HCT116 (cell line): Measurements from ENCODE around the gene FRMD3. TPM values are rescaled to one million over a fixed set of nuclear protein-coding genes. Genes with fewer than 3 reads are reported as not detected.

Experiments
- ATAC-seq: fragments of 200-7000 bp; cut with Tn5 transposase; 2 replicates; pipeline ENCODE4 v1.9.1; 2020; ENCODE audit warnings: mild to moderate bottlenecking, moderate library complexity
- BruUV-seq: library from RNA; stranded (reverse); fragments of 400-500 nt; replicated peaks from 2 replicates; lab custom pipeline; 2021; lab: Mats Ljungman, UMichigan
- CTCF ChIA-PET: fragments of 300-600 bp; sonication (Branson Sonifier 250); formaldehyde crosslinking; loops from one replicate; lab custom pipeline; 2021; ENCODE audit warnings: antibody characterized with exemption; lab: Charles Lee
- POLR2A ChIA-PET: fragments of 300-600, 350-600 bp; sonication (Branson Sonifier 250); formaldehyde crosslinking; loops from one replicate; lab custom pipeline; 2021; ENCODE audit warnings: antibody characterized with exemption; lab: Charles Lee
- RAD21 ChIA-PET, 2 experiments: fragments of 300-600 bp; sonication (Branson Sonifier 250); formaldehyde crosslinking; loops; one replicate each; lab custom pipeline; 2023; ENCODE audit warnings: low total read pairs in 2 of 2; ENCODE audit not compliant: uncharacterized antibody in 2 of 2, unreplicated experiment in 2 of 2, low non-redundant PET in 1 of 2; lab: Charles Lee
- DNase-seq: peaks from one replicate; pipeline ENCODE4 v3.0.0-alpha.2; 2010; ENCODE audit warnings: low read depth, low spot score
- H2AFZ ChIP-seq: fragments of 200-600 bp; shearing (Covaris generic), sonication (generic); 2 replicates; pipeline ENCODE4 v1.6.1; 2017; ENCODE audit warnings: low read depth, mixed run types, mixed read lengths, antibody characterized with exemption, low read length; ENCODE audit not compliant: poor library complexity, severe bottlenecking
- H3K27ac ChIP-seq: 2 replicates; pipeline ENCODE4 v1.5.1; 2012; ENCODE audit warnings: low read depth, low read length
- H3K27me3 ChIP-seq: fragments of 200-600 bp; sonication (generic); 2 replicates; pipeline ENCODE4 v1.6.1; 2016; ENCODE audit warnings: mixed run types, low read length, mixed read lengths; ENCODE audit not compliant: insufficient read depth
- H3K36me3 ChIP-seq, 2 experiments: fragments of 200-500 bp in 1 of 2; fragments of 200-600 bp in 1 of 2; sonication (Bioruptor generic) in 1 of 2; sonication (generic) in 1 of 2; 2 replicates each; pipeline versions ENCODE4 v1.5.1 to v1.6.1; 2014 to 2016; ENCODE audit warnings: low read length in 2 of 2, inconsistent platforms in 1 of 2, mixed read lengths in 1 of 2, mixed run types in 1 of 2; ENCODE audit not compliant: insufficient read depth in 2 of 2, control insufficient read depth in 1 of 2
- H3K4me1 ChIP-seq, 2 experiments: fragments of 200-600 bp in 1 of 2; sonication (generic) in 1 of 2; 2 replicates each; pipeline versions ENCODE4 v1.5.1 to v1.6.1; 2012 to 2017; ENCODE audit warnings: low read length in 2 of 2, inconsistent platforms in 1 of 2, mild to moderate bottlenecking in 1 of 2, mixed read lengths in 1 of 2, mixed run types in 1 of 2, moderate library complexity in 1 of 2; ENCODE audit not compliant: insufficient read depth in 2 of 2, control insufficient read depth in 1 of 2
- H3K4me2 ChIP-seq: fragments of 200-600 bp; sonication (generic); 2 replicates; pipeline ENCODE4 v1.6.1; 2017; ENCODE audit warnings: mixed run types, low read length, mixed read lengths
- H3K4me3 ChIP-seq, 2 experiments: fragments of 200-600 bp in 1 of 2; sonication (generic) in 1 of 2; replicated peaks in 1 of 2; 2 replicates each; pipeline ENCODE4 v1.5.1; 2011 to 2016; ENCODE audit warnings: low read length in 2 of 2, control low read depth in 1 of 2, low read depth in 1 of 2, mild to moderate bottlenecking in 1 of 2, mixed read lengths in 1 of 2, mixed run types in 1 of 2
- H3K79me2 ChIP-seq: fragments of 200-600 bp; sonication (generic); 2 replicates; pipeline ENCODE4 v1.6.1; 2017; ENCODE audit warnings: mild to moderate bottlenecking, mixed run types, low read length, moderate library complexity, mixed read lengths; ENCODE audit not compliant: insufficient read depth
- H3K9ac ChIP-seq: fragments of 200-600 bp; sonication (generic); 2 replicates; pipeline ENCODE4 v1.6.1; 2016; ENCODE audit warnings: low read length, mixed read lengths
- H3K9me2 ChIP-seq: fragments of 200-600 bp; sonication (generic), shearing (Covaris generic); 2 replicates; pipeline ENCODE4 v1.6.1; 2017; ENCODE audit warnings: mixed run types, mild to moderate bottlenecking, moderate library complexity; ENCODE audit not compliant: insufficient read depth
- H3K9me3 ChIP-seq, 2 experiments: fragments of 200-500 bp in 1 of 2; fragments of 200-600 bp in 1 of 2; sonication (Bioruptor generic) in 1 of 2; sonication (generic) in 1 of 2; 2 replicates each; pipeline ENCODE4 v1.6.1; 2014 to 2017; ENCODE audit warnings: low read length in 2 of 2, mixed read lengths in 2 of 2, inconsistent platforms in 1 of 2, low read depth in 1 of 2, mild to moderate bottlenecking in 1 of 2, mixed run types in 1 of 2, moderate library complexity in 1 of 2; ENCODE audit not compliant: control insufficient read depth in 1 of 2, insufficient read depth in 1 of 2
- H4K20me1 ChIP-seq: fragments of 200-600 bp; sonication (generic), shearing (Covaris generic); 2 replicates; pipeline ENCODE4 v1.6.1; 2017; ENCODE audit warnings: mixed run types, mild to moderate bottlenecking, moderate library complexity; ENCODE audit not compliant: insufficient read depth
- CBX3 ChIP-seq: IDR thresholded peaks from 2 replicates; pipeline ENCODE4 v1.6.1; 2012; ENCODE audit warnings: low read depth
- EGR1 ChIP-seq: IDR thresholded peaks from 2 replicates; pipeline ENCODE4 v1.6.1; 2012; ENCODE audit warnings: low read depth
- ELF1 ChIP-seq: IDR thresholded peaks from 2 replicates; pipeline ENCODE4 v1.6.1; 2012; ENCODE audit warnings: low read depth, borderline replicate concordance
- EZH2 ChIP-seq: fragments of 200-600 bp; sonication (generic); IDR thresholded peaks from 2 replicates; pipeline ENCODE4 v1.6.1; 2017; ENCODE audit warnings: antibody characterized with exemption, mixed run types
- FOSL1 ChIP-seq: IDR thresholded peaks from 2 replicates; pipeline ENCODE4 v1.6.1; 2012; ENCODE audit warnings: low read depth
- JUND ChIP-seq: IDR thresholded peaks from 2 replicates; pipeline ENCODE4 v1.6.1; 2012
- POLR2AphosphoS5 ChIP-seq: IDR thresholded peaks from 2 replicates; pipeline ENCODE4 v1.6.1; 2011; ENCODE audit warnings: mild to moderate bottlenecking, low read depth, low read length, moderate library complexity
- SIN3A ChIP-seq: IDR thresholded peaks from 2 replicates; pipeline ENCODE4 v1.6.1; 2012; ENCODE audit warnings: low read depth
- SRF ChIP-seq: IDR thresholded peaks from 2 replicates; pipeline ENCODE4 v1.6.1; 2012; ENCODE audit warnings: low read depth
- TCF7L2 ChIP-seq: IDR thresholded peaks from 2 replicates; pipeline ENCODE4 v1.7.0; 2011; ENCODE audit warnings: borderline replicate concordance, inconsistent platforms; ENCODE audit not compliant: insufficient read depth, insufficient read length; ENCODE audit errors: extremely low read depth
- YY1 ChIP-seq: IDR thresholded peaks from 2 replicates; pipeline ENCODE4 v1.6.1; 2011; ENCODE audit warnings: low read length, low read depth, moderate library complexity, mild to moderate bottlenecking; ENCODE audit not compliant: insufficient replicate concordance; ENCODE audit errors: extremely low read depth
- ZNF274 ChIP-seq: fragments of 200-500 bp; sonication (Bioruptor generic); IDR thresholded peaks from 2 replicates; pipeline ENCODE4 v1.6.1; 2014; ENCODE audit warnings: mild to moderate bottlenecking, low read depth, low read length, inconsistent platforms
- intact Hi-C: fragments of 100-400 bp; cut with micrococcal nuclease; formaldehyde crosslinking; loops from 2 replicates; pipeline ENCODE4 v1.10.0; 2022
- total RNA-seq: library from RNA; stranded (reverse); gene quantifications from one replicate; pipeline ENCODE4 v1.2.1, GENCODE V29; 2021; ENCODE audit not compliant: unreplicated experiment
- TF ChIP-seq, protein P1 (sequence below): IDR thresholded peaks from 2 replicates; pipeline ENCODE4 v1.6.1; 2011; ENCODE audit warnings: mild to moderate bottlenecking, low read length, moderate library complexity; ENCODE audit not compliant: insufficient replicate concordance; ENCODE audit errors: extremely low read depth

Gene FRMD3
- total RNA-seq, 1 experiment from 2014 or later: 0.89 TPM

DNA sequence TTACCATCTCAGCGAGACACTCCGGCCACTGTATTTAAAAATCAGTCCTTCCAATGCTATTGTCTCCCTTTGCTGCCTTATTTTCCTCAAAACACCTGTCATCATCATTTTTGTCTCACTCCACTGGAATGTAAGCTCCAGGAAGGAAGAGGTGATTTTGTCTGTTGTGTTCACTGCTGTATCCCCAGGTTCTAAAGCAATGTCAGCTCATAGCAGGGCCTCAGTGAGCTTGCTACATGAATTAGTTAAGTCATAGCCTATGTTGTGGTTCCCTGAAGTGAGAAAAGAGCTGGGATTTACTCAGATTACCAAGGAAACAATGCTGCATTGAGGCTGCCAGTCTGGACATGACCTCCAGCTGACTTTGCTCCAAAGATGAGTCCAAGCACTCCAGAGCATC lies 337.7 kb downstream of the FRMD3 start:
- Histone ChIP-seq H3K79me2 (no peaks in the 10 kb centered on the region), H3K36me3 (no peaks in the 10 kb centered on the region), H3K4me1 (no peaks in the 10 kb centered on the region), H3K9me3 (no peaks in the 10 kb centered on the region), H4K20me1 (no peaks in the 10 kb centered on the region; the same call in 1 of the 2 replicates), H3K4me2 (no peak overlapping the region), H2AFZ (no peak overlapping the region), H3K4me3 (no peak overlapping the region), H3K9me2 (no peaks in the 10 kb centered on the region), H3K27me3 (no peaks in the 10 kb centered on the region; the same call in 1 of the 2 replicates), H3K9ac (no peak overlapping the region), H3K27ac (no peak overlapping the region)
- intact Hi-C loops: loop anchor here (2.0 kb wide), 1 partner anchor 446 kb away; no protein-coding TSS in a partner anchor
- ATAC-seq: no peak
- no peak for DNase-seq
- ChIA-PET RAD21 (no interaction called here), CTCF (no interaction called here), POLR2A (no interaction called here)
- TF ChIP-seq FOSL1: no peak
- no peak for TF ChIP-seq ELF1
- TF ChIP-seq TCF7L2: no peak
- no peak for TF ChIP-seq CBX3
- no peak for TF ChIP-seq YY1
- TF ChIP-seq JUND: no peak
- TF ChIP-seq POLR2AphosphoS5: no peak
- TF ChIP-seq, protein P1, sequence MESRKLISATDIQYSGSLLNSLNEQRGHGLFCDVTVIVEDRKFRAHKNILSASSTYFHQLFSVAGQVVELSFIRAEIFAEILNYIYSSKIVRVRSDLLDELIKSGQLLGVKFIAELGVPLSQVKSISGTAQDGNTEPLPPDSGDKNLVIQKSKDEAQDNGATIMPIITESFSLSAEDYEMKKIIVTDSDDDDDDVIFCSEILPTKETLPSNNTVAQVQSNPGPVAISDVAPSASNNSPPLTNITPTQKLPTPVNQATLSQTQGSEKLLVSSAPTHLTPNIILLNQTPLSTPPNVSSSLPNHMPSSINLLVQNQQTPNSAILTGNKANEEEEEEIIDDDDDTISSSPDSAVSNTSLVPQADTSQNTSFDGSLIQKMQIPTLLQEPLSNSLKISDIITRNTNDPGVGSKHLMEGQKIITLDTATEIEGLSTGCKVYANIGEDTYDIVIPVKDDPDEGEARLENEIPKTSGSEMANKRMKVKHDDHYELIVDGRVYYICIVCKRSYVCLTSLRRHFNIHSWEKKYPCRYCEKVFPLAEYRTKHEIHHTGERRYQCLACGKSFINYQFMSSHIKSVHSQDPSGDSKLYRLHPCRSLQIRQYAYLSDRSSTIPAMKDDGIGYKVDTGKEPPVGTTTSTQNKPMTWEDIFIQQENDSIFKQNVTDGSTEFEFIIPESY: no peak
- TF ChIP-seq EZH2: no peak
- no peak for TF ChIP-seq ZNF274
- no peak for TF ChIP-seq SRF
- TF ChIP-seq EGR1: no peak
- TF ChIP-seq SIN3A: no peak
- BruUV-seq: no TSS peak
